ENCODE measurements around the gene C3orf62.

Gene C3orf62

GRCh38 chr3:49276475-49277382 is at the start of gene C3orf62:
Gene C3orf62 (minus strand): TSS chr3:49277232. CDS start chr3:49276872, 360 bp downstream.
- DNase-seq (ENCODE audit: low spot score), result no peak

GRCh38 chr3:49324768-49325167 is 47.7 kb upstream of the C3orf62 start:
- no peak for DNase-seq (ENCODE audit: low spot score)

- DNase-seq (ENCODE audit: low spot score), result no peak
Measured at GRCh38 chr3:49316696-49317457, 39.8 kb upstream of the C3orf62 start.

GRCh38 chr3:49313896-49314688 is 37.1 kb upstream of the C3orf62 start:
- no peak for DNase-seq (ENCODE audit: low spot score)

- DNase-seq (ENCODE audit: low spot score), result no peak
Measured at GRCh38 chr3:49311283-49311682, 34.3 kb upstream of the C3orf62 start.

GRCh38 chr3:49310677-49311076 is 33.6 kb upstream of the C3orf62 start:
- no peak for DNase-seq (ENCODE audit: low spot score)

GRCh38 chr3:49305608-49306007 is 28.6 kb upstream of the C3orf62 start:
- no peak for DNase-seq (ENCODE audit: low spot score)

GRCh38 chr3:49302613-49303012 is 25.6 kb upstream of the C3orf62 start:
- no peak for DNase-seq (ENCODE audit: low spot score)

GRCh38 chr3:49300595-49300994 is 23.6 kb upstream of the C3orf62 start:
- DNase-seq (ENCODE audit: low spot score), result no peak

- DNase-seq (ENCODE audit: low spot score), result no peak
Measured at GRCh38 chr3:49298511-49298910, 21.5 kb upstream of the C3orf62 start.

GRCh38 chr3:49296781-49297411 is 19.9 kb upstream of the C3orf62 start:
- DNase-seq (ENCODE audit: low spot score), result no peak

GRCh38 chr3:49295489-49296058 is 18.5 kb upstream of the C3orf62 start:
- DNase-seq (ENCODE audit: low spot score), result peak; percentile 27

GRCh38 chr3:49294343-49294742 is 17.3 kb upstream of the C3orf62 start:
- no peak for DNase-seq (ENCODE audit: low spot score)

- peak; percentile 11 for DNase-seq (ENCODE audit: low spot score)
Measured at GRCh38 chr3:49283997-49284396, 7.0 kb upstream of the C3orf62 start.

- no peak for DNase-seq (ENCODE audit: low spot score)
Measured at GRCh38 chr3:49279376-49279775, 2.3 kb upstream of the C3orf62 start.

- no peak for DNase-seq (ENCODE audit: low spot score)
Measured at GRCh38 chr3:49278548-49278947, 1.5 kb upstream of the C3orf62 start.

GRCh38 chr3:49277383-49277775 is 347 bp upstream of the C3orf62 start:
- DNase-seq (ENCODE audit: low spot score), result no peak

- DNase-seq (ENCODE audit: low spot score), result no peak
Measured at GRCh38 chr3:49273825-49274532, 3.1 kb downstream of the C3orf62 start.

- DNase-seq (ENCODE audit: low spot score), result no peak
Measured at GRCh38 chr3:49271047-49271446, 6.0 kb downstream of the C3orf62 start.

- no peak for DNase-seq (ENCODE audit: low spot score)
Measured at GRCh38 chr3:49270156-49270500, 6.9 kb downstream of the C3orf62 start.

Data from NAMALWA (cell line).